Keratinocyte (primary cell): ENCODE measurements around the gene HERC2.

Experiments used
- CTCF ChIP-seq, 3 experiments: IDR thresholded peaks in 1 of 3; conservative IDR thresholded peaks in 1 of 3; optimal IDR thresholded peaks in 1 of 3; 2 replicates in 2 of 3; 3 replicates in 1 of 3; pipeline versions ENCODE3 to v1.5.1; 2011; ENCODE audit warnings: low read length in 3 of 3, mild to moderate bottlenecking in 3 of 3, moderate library complexity in 2 of 3, control low read depth in 1 of 3, inconsistent platforms in 1 of 3; ENCODE audit not compliant: insufficient read depth in 2 of 3; ENCODE audit errors: extremely low read depth in 1 of 3
- EZH2 ChIP-seq: IDR thresholded peaks from one replicate; pipeline ENCODE4 v1.6.1; 2012; ENCODE audit warnings: inconsistent platforms, mild to moderate bottlenecking, low read length, moderate library complexity

- TF ChIP-seq CTCF (optimal IDR thresholded peaks at IDR 0.05 in 1 of 3, IDR thresholded peaks at IDR 0.05 in 1 of 3, conservative IDR thresholded peaks at IDR 0.05 in 1 of 3; ENCODE audit: extremely low read depth in 1 of 3, insufficient read depth in 2 of 3, low read length in 3 of 3) (no peak), EZH2 (no peak)
These were observed 59.5 kb downstream of the HERC2 start for GRCh38 chr15:28262438-28262837.
